ENCODE data around the gene ARHGEF19. TPM values are rescaled to one million over a fixed set of nuclear protein-coding genes. Genes with fewer than 3 reads are reported as not detected.
A peak's percentile ranks its signal among the peaks of the same experiment; 100 is the strongest.

The ARHGEF19 gene
- total and polyA plus RNA-seq, 2 donors from 2014 or later: 3.5 to 8.2 TPM

DNA sequence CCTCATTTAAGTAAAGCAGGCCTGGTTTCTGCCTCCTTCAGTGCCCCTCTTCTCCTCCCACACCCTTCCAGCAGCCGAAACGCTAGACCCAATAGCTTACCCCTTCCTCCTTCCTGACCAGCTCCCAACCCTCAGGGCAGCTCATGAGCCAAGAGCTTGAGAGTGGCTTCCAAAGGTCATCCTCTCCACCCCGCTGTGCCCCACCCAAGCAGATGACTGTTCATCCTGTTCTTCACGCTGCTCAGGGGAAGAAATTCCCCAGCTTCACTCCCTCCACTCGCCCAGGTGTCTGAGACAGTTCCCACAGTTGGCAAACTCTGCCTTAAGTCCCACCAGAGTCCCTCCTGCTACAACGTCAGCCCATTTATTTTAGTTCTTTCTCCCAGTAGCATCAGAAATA is 23.4 kb downstream of the ARHGEF19 start:
- Histone ChIP-seq H3K27me3 (ENCODE audit: control insufficient read depth, insufficient read depth, low read length) (no peaks in the 10 kb centered on the region), H3K27ac (ENCODE audit: low read depth in 2 of 2, low read length in 2 of 2) (no peak overlapping the region), H3K36me3 (ENCODE audit: control insufficient read depth in 2 of 3, insufficient read depth in 3 of 3, low read length in 3 of 3) (no peaks in the 10 kb centered on the region), H3K4me1 (ENCODE audit: control insufficient read depth in 2 of 3, insufficient read depth in 2 of 3, low read depth in 1 of 3, low read length in 3 of 3) (peaks cover 0 to 8% (median 0%) of the 10 kb centered on the region in 3 donors), H3K9me3 (ENCODE audit: control insufficient read depth in 2 of 3, insufficient read depth in 1 of 3, low read length in 3 of 3) (no peaks in the 10 kb centered on the region), H3K4me3 (ENCODE audit: low read length in 3 of 3) (no peak overlapping the region), H3K9ac (ENCODE audit: low read length in 3 of 3) (no peak overlapping the region)
- intact Hi-C loops (cut with DNase I): loop anchor here (5.0 kb wide), 1 partner anchor 112 kb away; no protein-coding TSS in a partner anchor
- TF ChIP-seq, protein P1, sequence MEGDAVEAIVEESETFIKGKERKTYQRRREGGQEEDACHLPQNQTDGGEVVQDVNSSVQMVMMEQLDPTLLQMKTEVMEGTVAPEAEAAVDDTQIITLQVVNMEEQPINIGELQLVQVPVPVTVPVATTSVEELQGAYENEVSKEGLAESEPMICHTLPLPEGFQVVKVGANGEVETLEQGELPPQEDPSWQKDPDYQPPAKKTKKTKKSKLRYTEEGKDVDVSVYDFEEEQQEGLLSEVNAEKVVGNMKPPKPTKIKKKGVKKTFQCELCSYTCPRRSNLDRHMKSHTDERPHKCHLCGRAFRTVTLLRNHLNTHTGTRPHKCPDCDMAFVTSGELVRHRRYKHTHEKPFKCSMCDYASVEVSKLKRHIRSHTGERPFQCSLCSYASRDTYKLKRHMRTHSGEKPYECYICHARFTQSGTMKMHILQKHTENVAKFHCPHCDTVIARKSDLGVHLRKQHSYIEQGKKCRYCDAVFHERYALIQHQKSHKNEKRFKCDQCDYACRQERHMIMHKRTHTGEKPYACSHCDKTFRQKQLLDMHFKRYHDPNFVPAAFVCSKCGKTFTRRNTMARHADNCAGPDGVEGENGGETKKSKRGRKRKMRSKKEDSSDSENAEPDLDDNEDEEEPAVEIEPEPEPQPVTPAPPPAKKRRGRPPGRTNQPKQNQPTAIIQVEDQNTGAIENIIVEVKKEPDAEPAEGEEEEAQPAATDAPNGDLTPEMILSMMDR (IDR thresholded peaks at IDR 0.05; ENCODE audit: borderline replicate concordance, extremely low read depth, insufficient read depth): no peak
- FAIRE-seq (no peak), DNase-seq (peak in 1 of 5 donors; percentile 46)

DNA sequence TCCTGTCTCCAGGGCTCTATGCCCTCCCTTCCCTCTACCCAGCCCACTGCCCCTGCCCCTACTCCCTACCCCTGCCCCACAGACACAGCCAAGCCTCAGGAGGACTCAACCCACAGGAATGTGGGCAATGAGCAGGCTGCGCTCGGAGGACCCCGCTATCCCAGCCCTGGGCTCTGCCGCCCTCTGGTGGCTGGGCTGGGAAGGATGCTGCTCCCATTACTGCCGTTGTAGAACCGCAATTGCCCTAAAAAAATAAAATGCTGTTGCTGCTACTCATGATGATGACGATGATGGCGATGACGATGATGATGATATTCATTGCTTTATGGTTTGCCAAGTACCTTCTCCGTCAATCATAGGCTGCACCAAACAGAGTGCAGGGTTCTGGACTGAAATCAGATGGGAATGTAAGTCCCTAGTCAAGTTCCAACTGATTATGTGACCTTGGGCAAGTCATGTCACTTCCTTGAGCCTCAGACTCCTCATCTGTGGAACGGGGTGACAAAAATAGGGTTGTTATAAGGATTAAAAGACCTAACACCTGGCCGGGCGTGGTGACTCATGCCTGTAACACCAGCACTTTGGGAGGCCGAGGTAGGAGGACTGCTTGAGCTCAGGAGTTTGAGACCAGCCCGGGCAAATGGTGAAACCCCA is 24.6 kb downstream of the ARHGEF19 start:
- H3K27ac ChIP-seq (ENCODE audit: low read depth in 2 of 2, low read length in 2 of 2): no peak overlapping the region
- intact Hi-C loops (cut with DNase I): loop anchor here (5.0 kb wide), 1 partner anchor 111 kb away; no protein-coding TSS in a partner anchor
- peak; percentile 75 to 88 (median 87) for DNase-seq
- no peak overlapping the region for H3K9ac ChIP-seq (ENCODE audit: low read length in 3 of 3)
- no peaks in the 10 kb centered on the region for H3K27me3 ChIP-seq (ENCODE audit: control insufficient read depth, insufficient read depth, low read length)
- FAIRE-seq: no peak
- no peaks in the 10 kb centered on the region for H3K36me3 ChIP-seq (ENCODE audit: control insufficient read depth in 2 of 3, insufficient read depth in 3 of 3, low read length in 3 of 3)
- H3K9me3 ChIP-seq (ENCODE audit: control insufficient read depth in 2 of 3, insufficient read depth in 1 of 3, low read length in 3 of 3): no peaks in the 10 kb centered on the region
- H3K4me1 ChIP-seq (ENCODE audit: control insufficient read depth in 2 of 3, insufficient read depth in 2 of 3, low read depth in 1 of 3, low read length in 3 of 3): peaks cover 0 to 8% (median 0%) of the 10 kb centered on the region in 3 donors
- TF ChIP-seq, protein P1 (IDR thresholded peaks at IDR 0.05; ENCODE audit: borderline replicate concordance, extremely low read depth, insufficient read depth): peak; percentile 97
- H3K4me3 ChIP-seq (ENCODE audit: low read length in 3 of 3): no peak overlapping the region

DNA sequence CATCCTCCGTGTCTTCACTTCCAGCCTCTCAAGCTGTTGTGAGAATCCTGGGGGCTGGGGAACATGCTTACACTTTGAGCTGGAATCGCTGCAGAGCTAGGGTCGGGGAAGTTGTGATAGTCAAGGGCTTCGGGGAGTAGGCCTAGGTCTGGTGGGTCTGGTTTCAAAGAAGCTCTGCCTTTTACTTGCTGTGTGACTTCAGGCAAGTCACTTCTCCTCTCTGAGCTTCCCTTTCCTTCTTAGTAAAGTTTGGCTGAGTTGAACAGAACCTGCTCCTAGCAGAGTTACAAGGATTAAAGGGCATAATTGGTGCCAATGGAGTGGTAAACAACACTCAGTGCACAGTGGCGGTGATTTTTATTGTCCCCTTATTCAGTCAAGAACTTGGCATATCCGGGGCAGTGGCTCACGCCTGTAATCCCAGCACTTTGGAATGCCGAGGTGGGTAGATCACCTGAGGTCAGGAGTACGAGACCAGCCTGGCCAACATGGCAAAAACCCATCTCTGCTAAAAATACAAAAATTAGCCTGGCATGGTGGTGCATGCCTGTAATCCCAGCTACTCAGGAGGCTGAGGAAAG is 25.7 kb downstream of the ARHGEF19 start:
- no peak for DNase-seq
- Histone ChIP-seq H3K4me3 (ENCODE audit: low read length in 3 of 3) (no peak overlapping the region), H3K9ac (ENCODE audit: low read length in 3 of 3) (no peak overlapping the region), H3K4me1 (ENCODE audit: control insufficient read depth in 2 of 3, insufficient read depth in 2 of 3, low read depth in 1 of 3, low read length in 3 of 3) (peaks cover under 1 to 14% (median 3%) of the 10 kb centered on the region in 3 donors), H3K27me3 (ENCODE audit: control insufficient read depth, insufficient read depth, low read length) (no peaks in the 10 kb centered on the region), H3K27ac (ENCODE audit: low read depth in 2 of 2, low read length in 2 of 2) (no peak overlapping the region), H3K36me3 (ENCODE audit: control insufficient read depth in 2 of 3, insufficient read depth in 3 of 3, low read length in 3 of 3) (no peaks in the 10 kb centered on the region), H3K9me3 (ENCODE audit: control insufficient read depth in 2 of 3, insufficient read depth in 1 of 3, low read length in 3 of 3) (no peaks in the 10 kb centered on the region)
- intact Hi-C loops (cut with DNase I): loop anchor here (5.0 kb wide), 1 partner anchor 109 kb away; no protein-coding TSS in a partner anchor
- TF ChIP-seq, protein P1 (IDR thresholded peaks at IDR 0.05; ENCODE audit: borderline replicate concordance, extremely low read depth, insufficient read depth): no peak
- FAIRE-seq: no peak

Measured in kidney (tissue), 14 donors.